ENCODE results near the gene SRM.
"Not testable (repeated sequence)": the region's sequence is repeated elsewhere in the genome, so short reads cannot be mapped to it uniquely, and the experiment has no call there.

The SRM gene

DNA sequence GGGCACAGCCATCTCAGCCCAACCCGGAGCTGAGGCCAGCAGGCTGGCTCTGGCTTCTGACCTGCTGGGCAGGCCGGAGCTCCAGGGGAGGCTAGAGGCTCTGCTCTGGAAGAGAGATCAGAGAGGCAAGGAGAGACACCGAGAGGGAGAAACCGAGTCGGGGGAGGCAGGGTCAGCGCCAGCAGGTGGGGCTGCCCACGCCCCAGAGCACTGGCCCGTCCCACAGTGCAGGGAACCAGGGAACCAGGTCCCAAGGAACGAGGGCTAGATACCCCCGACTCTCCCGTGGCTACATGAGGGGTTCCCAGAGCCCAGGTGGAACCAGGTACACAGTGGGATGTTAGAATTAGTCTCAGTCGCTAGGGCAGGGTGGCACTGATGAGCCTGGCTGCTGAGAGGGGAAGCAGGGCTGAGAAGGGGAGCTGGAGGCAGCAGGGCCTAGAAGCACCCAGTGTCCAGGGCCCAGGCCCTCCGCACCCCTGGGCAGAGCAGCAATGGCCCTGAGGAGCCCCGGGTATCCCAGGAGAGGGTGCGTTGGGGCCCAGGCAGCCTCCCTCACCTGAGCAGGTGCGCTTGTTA is 14.9 kb downstream of the SRM start:
- DNase-seq, result no peak

- DNase-seq, result no peak
Observed at GRCh38 chr1:11044086-11044848, 15.6 kb downstream of the SRM start.

DNA sequence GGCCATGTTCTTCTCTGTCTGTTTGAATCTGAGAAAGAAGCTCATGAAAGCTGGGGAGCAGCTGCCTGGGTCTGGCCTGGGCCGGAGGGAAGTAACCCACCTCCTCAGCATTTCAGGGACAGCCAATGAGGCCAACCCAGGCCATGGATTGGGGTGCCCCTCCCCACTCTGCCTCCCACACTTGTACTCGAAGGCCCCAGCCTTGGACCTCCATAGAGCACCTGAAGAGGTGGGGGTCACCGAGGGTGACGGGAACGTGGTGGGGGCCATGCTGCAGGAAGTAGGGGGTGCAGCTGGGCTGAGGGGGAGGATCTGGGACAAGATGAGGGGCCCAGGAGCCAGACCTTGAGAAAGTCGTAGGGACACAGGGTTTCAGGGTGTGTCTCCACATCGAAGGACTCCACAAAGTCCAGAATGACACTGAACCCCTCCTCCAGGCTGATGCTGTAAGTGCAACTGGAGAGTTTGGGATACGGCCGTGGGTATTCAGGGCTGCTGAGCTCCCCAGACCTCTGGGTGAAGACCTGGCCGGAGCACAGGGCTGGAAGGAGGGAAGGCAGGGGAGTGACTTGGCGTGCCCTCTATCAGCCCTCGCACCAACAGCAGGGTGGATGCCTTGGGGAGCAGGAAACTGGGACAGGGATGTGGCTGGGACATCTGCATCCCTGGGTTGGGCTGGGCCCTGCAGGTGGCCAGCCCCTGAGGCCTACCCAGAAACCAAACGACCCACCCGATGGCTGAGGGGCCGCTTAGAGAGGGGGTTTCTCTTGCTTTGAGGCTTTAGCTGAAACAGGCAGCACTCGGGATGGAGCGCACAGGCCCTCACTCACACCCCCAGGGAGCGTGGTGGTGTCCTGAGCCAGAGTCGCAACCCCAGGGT is 16.6 kb downstream of the SRM start:
- DNase-seq, result no peak

- no peak for DNase-seq
Observed at GRCh38 chr1:11042065-11042464, 17.8 kb downstream of the SRM start.

GRCh38 chr1:11041048-11041447 is 18.8 kb downstream of the SRM start:
- DNase-seq, result no peak

DNA sequence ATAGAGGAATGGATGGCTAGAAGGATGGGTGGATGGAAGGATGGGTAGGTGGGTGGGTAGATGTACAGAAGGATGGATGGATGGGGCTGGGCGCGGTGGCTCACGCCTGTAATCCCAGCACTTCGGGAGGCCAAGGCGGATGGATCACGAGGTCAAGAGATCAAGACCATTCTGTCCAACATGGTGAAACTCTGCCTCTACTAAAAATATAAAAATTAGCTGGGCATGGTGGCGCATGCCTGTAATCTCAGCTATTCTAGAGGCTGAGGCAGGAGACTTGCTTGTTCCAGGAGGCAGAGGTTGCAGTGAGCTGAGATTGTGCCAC is 19.8 kb downstream of the SRM start:
- DNase-seq, result not testable (repeated sequence)

- DNase-seq, result no peak
Observed at GRCh38 chr1:11039351-11040104, 20.3 kb downstream of the SRM start.

- peak; percentile 87 to 93 (median 90) for DNase-seq
Observed at GRCh38 chr1:11037740-11038182, 22.1 kb downstream of the SRM start.

DNA sequence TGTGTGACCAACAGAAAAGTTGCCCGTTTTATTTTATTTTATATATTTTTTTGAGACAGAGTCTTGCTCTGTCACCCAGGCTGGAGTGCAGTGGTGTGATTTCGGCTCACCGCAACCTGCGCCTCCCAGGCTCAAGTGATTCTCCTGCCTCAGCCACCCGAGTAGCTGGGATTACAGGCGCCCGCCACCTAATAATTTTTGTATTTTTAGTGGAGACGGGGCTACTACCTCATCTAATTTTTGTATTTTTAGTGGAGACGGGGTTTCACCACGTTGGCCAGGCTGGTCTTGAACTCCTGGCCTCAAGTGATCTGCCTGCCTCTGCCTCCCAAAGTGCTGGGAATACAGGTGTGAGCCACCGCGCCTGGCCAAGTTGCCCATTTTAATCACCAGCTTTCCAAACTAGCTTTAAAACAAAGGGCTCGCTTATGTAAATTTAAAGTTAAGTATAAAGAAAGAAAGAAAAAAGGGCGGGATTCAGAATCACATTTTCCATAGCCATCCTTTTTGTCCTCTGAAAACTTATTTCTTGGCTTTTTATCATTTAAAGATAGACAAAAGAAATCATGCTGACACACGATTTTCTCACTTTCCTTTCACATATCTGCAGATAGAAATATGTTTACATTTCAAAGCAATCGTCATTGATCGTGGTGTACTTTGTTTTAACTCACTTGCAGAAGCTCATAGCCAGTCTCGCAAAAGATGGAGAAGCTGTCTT is 22.6 kb downstream of the SRM start:
- DNase-seq, result not testable (repeated sequence)

DNA sequence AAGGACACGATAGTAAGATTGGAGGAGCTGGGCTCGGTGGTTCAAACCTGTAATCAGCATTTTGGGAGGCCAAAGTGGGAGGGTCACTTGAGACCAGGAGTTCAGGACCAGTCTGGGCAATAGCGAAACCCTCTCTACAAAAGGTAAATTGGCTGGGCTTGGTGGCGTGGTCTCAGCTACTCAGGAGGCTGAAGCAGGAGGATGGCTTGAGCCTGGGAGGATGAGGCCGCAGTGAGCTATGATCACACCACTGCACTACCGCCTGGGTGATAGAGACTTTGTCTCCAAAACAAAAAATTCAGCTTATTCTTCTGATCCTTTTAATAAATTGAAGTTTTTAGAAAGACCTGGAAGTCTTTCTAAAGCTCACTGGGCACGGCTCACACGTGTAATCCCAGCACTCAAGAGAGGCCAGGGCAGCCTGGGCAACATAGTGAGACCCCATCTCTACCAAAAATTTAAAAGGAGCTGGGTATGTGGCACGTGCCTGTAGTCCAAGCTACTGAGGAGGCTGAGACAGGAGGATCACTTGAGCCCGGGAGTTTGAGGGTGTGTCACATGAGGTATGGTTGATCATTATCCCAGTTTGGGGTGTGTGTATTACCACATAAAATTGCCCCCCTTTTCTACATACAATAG is 28.1 kb downstream of the SRM start:
- no peak for DNase-seq

GRCh38 chr1:11030865-11031264 is 29.0 kb downstream of the SRM start:
- DNase-seq, result no peak

DNA sequence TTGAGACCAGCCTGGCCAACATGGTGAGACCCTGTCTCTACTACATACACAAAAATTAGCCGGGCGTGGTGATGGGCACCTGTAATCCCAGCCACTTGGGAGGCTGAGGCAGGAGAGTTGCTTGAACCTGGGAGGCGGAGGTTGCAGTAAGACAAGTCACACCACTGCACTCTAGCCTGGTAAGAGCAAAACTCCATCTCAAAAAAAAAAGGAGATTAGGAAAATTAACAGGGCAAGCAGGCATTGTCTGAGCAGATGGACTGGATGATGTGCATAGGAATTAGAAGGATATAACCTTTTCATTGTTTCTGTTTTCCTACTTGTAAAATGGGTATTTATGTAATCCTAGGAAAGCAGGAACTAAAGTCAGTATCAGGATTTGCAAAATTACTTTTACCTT is 31.8 kb downstream of the SRM start:
- DNase-seq, result no peak

DNA sequence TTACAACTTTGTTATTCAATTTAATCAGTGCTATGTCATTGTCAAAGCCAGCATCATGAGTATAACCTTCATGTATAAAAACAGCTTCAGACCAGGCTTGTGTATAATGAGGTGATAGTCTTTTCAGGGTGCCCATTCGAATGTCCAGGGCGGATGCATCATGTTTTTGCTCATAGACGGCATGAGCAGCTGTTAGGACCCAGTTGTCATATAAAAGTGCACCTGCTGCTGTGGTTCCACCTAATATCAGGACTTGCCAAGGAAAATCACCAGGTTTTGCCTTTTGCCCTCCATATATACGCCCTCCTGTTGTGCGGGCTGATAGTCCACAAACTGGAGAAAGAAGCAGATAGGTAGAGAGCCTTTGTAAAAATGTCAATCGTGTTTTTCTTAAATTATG is 32.5 kb downstream of the SRM start:
- no peak for DNase-seq

DNA sequence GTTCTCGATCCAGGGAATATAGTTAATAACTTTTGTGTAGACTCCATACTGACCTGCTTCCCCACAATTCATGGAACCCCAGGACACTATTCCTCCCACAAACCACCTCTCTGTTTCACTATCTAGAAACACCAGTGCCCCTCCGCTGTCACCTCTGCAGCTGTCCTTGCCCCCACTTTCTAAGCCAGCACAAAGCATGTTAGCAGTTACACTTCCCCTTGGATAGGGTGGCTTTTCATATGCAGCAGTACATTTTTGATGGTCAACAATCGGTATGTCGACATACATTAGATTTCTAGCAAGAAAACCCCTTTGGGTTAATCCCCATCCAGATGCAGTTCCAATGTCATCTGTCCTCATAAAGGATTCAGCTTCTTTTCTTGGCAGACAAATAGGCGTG is 32.9 kb downstream of the SRM start:
- no peak for DNase-seq

- no peak for DNase-seq
Observed at GRCh38 chr1:11026052-11026451, 33.8 kb downstream of the SRM start.

- DNase-seq, result no peak
Observed at GRCh38 chr1:11025618-11026017, 34.2 kb downstream of the SRM start.

GRCh38 chr1:11024874-11025203 is 35.0 kb downstream of the SRM start:
- DNase-seq, result no peak

DNA sequence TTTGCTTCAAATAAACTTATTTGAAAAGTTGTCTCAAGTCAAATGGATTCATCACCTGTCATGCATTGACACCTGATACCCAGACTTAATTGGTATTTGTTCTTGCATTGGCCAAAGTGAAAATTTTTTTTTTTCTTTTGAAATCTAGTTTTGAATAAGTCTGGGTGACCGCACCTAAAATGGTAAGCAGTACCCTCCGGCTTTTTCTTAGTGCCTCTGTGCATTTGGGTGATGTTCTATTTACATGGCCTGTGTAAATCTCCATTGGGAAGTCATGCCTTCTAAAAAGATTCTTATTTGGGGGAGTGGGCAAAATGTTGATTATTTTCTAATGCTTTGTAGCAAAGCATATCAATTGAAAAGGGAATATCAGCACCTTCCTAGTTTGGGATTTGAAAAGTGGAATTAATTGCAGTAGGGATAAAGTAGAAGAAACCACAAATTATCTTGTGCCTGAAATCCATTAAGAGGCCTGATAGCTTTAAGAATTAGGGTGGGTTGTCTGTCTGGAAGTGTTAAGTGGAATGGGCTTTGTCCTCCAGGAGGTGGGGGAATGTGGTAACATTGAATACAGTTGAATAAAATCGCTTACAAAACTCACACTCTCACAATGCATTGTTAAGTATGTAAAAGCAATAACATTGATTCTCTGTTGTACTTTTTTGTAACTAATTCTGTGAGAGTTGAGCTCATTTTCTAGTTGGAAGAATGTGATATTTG is 35.5 kb downstream of the SRM start:
- DNase-seq, result no peak

DNA sequence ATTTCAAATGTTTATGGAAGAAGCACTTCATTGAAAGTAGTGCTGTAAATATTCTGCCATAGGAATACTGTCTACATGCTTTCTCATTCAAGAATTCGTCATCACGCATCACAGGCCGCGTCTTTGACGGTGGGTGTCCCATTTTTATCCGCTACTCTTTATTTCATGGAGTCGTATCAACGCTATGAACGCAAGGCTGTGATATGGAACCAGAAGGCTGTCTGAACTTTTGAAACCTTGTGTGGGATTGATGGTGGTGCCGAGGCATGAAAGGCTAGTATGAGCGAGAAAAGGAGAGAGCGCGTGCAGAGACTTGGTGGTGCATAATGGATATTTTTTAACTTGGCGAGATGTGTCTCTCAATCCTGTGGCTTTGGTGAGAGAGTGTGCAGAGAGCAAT is 36.6 kb downstream of the SRM start:
- no peak for DNase-seq

GRCh38 chr1:11019971-11020370 is 39.8 kb downstream of the SRM start:
- no peak for DNase-seq

DNA sequence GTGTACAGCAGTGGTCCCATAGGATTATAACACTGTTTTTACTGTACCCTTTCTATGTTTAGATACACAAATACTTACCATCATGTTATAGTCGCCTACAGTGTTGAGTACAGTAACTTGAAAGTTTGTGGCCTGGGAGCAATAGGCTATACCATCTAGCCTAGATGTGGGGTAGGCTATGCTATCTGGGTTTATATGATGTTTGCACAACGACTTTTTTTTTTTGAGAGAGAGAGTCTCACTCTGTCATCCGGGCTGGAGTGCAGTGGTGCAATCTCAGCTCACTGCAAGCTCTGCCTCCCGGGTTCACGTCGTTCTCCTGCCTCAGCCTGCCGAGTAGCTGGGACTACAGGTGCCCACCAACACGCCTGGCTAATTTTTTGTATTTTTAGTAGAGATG is 40.5 kb downstream of the SRM start:
- not testable (repeated sequence) for DNase-seq

All from suppressor macrophage (primary cell).